Stimulated activated CD4-positive, alpha-beta T cell treated with anti-CD3 and anti-CD28 coated beads, Interleukin-2, amount 100 ng/mL, for 48 hours (primary cell): Measurements from ENCODE around the gene AHRR.

Experiments used
- DNase-seq, 2 donors: peaks; one replicate each; pipeline ENCODE4 v3.0.0-alpha.2; 2020

The AHRR gene

GRCh38 chr5:321726-322251 is 275 bp downstream of the AHRR start:
- DNase-seq, result no peak

GRCh38 chr5:322281-322941 is 897 bp downstream of the AHRR start:
- DNase-seq, result no peak

GRCh38 chr5:322942-323879 is 1.7 kb downstream of the AHRR start:
- no peak for DNase-seq

GRCh38 chr5:324736-325612 is 3.5 kb downstream of the AHRR start:
- no peak for DNase-seq

GRCh38 chr5:326109-326508 is 4.6 kb downstream of the AHRR start:
- DNase-seq, result no peak

GRCh38 chr5:329121-329735 is 7.7 kb downstream of the AHRR start:
- no peak for DNase-seq

- no peak for DNase-seq
Observed at GRCh38 chr5:329768-330167, 8.3 kb downstream of the AHRR start.

- DNase-seq, result peak in 1 of 2 donors; percentile 41
Observed at GRCh38 chr5:332843-333242, 11.3 kb downstream of the AHRR start.

- no peak for DNase-seq
Observed at GRCh38 chr5:333945-334344, 12.4 kb downstream of the AHRR start.

GRCh38 chr5:334903-335739 is 13.6 kb downstream of the AHRR start:
- no peak for DNase-seq

- DNase-seq, result no peak
Observed at GRCh38 chr5:335740-336038, 14.2 kb downstream of the AHRR start.

- no peak for DNase-seq
Observed at GRCh38 chr5:337563-338130, 16.1 kb downstream of the AHRR start.

GRCh38 chr5:342501-343460 is 21.3 kb downstream of the AHRR start:
- DNase-seq, result no peak

- peak in 1 of 2 donors; percentile 37 for DNase-seq
Observed at GRCh38 chr5:343461-344401, 22.2 kb downstream of the AHRR start.

GRCh38 chr5:344668-345067 is 23.2 kb downstream of the AHRR start:
- DNase-seq, result no peak

- no peak for DNase-seq
Observed at GRCh38 chr5:345404-346195, 24.1 kb downstream of the AHRR start.

GRCh38 chr5:346229-346935 is 24.9 kb downstream of the AHRR start:
- no peak for DNase-seq
